Activated CD8-positive, alpha-beta memory T cell treated with anti-CD3 and anti-CD28 coated beads for 48 hours (primary cell): Measurements from ENCODE around the gene CLHC1.
"Not testable (repeated sequence)": the region's sequence is repeated elsewhere in the genome, so short reads cannot be mapped to it uniquely, and the experiment has no call there.

ENCODE experiments used
- DNase-seq, 3 experiments: peaks; one replicate each; pipeline ENCODE4 v3.0.0-alpha.2; 2020; ENCODE audit warnings: low read depth in 2 of 3, low spot score in 2 of 3

The CLHC1 gene

DNA sequence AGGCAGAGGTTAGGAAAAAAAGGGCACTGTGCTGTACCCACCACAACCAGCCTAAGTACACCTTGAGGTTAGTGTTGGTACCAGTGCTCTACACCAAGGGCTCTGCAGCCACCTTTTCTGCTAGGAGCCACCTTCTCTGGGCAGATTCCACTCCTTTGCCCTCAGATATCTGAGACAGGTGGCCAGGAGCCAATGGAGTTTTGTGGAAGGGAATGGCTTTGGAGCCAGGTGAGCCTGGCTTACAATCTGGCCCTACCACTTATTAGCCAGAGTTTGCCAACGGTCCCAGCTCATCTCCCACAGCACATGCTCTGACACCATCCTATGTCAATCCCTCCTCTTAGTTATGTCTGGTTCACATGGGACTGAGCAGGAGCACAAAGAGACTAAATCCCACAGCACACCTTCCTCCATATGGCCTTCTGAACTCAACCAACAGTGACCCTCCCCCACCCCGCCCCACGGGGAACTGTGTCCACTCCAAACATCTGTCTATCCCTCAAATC, 77.5 kb downstream of the CLHC1 start:
- no peak for DNase-seq

- DNase-seq, result no peak
Measured at GRCh38 chr2:55153584-55154299, 78.4 kb downstream of the CLHC1 start.

GRCh38 chr2:55152475-55153412, 79.3 kb downstream of the CLHC1 start:
- no peak for DNase-seq

- DNase-seq, result no peak
Measured at GRCh38 chr2:55151733-55152433, 80.2 kb downstream of the CLHC1 start.

DNA sequence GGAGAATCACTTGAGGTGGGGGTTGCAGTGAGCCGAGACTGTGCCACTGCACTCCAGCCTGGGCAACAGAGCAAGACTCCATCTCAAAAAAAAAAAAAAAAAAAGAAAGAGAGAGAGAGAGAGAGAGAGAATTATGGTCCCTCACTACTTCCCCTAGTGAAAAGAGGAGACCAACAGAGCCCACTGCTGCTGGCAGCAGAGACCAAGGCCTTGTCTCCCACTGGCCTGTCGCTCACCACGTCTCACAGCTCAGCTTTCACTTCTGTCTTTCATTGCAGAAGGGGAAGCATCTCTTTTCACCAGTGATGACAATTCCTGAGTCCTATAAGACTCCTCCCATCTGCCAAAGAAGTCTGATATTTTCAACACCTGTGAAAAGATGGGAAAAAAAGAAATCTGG, 81.3 kb downstream of the CLHC1 start:
- no peak for DNase-seq

DNA sequence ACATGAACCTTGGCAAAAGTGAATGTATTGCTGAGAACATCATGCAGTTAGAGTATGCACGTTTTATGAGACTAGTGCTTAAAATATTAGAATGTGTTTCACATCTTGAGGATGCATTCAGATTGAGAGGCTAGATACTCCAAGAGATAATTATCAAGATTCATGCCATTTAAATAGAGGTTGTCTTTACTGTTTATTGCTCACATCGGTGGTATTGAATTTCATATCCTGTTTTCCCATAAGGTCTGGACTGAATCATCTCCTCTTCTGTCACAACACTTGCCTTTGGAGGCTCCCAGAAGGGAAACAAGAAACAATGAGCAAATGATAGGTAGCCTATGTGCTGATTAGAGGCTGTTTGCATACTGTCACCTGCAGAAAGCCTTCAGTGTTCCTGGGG, 83.8 kb downstream of the CLHC1 start:
- DNase-seq, result no peak

GRCh38 chr2:55147531-55147930, 84.6 kb downstream of the CLHC1 start:
- DNase-seq, result no peak

GRCh38 chr2:55147041-55147440, 85.1 kb downstream of the CLHC1 start:
- no peak for DNase-seq

GRCh38 chr2:55146263-55146662, 85.8 kb downstream of the CLHC1 start:
- no peak for DNase-seq

DNA sequence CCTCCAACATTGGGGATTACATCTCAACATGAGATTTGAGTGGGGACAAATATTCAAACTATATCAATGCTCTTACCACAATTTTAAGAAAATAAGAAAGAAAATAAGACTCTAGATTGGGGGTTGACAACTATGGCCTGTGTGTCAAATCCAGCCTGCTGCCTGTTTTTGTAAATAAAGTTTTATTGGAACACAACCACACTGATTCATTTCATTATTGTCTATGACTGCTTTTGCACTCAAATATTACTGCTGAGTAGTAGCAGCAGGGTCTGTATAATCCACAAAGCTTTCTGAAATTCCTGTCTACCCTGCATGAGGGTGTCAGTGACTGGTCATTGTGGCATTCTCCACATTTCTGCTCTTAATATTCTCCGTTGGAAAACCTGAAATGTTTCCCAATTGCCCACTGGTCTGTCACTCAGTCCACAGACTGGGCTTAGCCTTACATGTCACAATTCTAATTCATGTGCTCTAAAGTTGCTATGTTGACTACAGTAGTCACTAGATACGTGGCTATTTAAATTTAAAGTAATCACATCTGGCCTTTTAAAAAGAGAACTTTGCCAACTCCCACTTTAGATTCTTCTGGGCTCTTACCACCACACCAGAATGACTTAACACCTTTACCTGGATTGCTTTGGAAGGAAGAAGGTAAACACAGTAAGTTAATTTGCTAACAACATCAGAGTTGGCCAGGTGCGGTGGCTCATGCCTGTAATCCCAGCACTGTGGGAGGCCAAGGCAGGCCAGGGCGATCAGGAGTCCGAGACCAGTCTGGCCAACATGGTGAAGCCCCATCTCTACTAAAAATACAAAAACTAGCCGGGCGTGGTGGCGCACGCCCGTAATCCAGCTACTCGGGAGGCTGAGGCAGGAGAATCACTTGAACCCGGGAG, 86.9 kb downstream of the CLHC1 start:
- DNase-seq, result no peak

DNA sequence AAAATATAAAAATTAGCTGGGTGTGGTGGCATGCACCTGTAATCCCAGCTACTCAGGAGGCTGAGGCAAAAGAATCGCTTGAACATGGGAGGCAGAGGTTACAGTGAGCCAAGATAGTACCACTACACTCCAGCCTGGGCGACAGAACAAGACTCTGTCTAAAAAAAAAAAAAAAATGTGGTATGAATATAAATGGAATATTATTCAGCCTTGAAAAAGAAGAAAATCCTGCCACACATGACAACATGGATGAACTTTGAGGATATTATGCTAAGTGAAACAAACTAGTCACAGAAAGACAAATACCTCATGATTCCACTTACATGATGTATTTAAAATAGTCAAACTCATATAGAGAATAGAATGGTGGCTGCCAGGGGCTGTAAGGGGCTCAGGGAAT, 88.4 kb downstream of the CLHC1 start:
- not testable (repeated sequence) for DNase-seq

DNA sequence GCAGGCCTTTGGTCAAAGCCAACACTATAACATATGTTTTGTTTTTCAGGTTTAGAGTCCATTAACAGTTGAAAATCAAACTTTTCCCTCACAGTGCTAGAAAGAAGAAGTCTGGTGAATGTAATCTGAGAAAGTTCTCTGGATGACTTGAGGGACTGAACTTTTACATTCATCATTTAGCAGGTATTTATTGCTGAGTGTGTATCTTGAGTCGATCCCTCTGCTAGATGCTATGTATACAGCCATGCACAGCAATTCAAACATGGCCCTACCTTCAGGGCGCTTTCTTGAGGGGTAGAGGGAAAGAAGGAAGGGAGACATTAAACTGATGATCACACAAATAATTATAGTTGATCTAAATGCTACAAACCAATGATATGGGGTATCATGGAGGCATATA, 89.6 kb downstream of the CLHC1 start:
- DNase-seq, result no peak

- no peak for DNase-seq
Measured at GRCh38 chr2:55141572-55142413, 90.3 kb downstream of the CLHC1 start.

DNA sequence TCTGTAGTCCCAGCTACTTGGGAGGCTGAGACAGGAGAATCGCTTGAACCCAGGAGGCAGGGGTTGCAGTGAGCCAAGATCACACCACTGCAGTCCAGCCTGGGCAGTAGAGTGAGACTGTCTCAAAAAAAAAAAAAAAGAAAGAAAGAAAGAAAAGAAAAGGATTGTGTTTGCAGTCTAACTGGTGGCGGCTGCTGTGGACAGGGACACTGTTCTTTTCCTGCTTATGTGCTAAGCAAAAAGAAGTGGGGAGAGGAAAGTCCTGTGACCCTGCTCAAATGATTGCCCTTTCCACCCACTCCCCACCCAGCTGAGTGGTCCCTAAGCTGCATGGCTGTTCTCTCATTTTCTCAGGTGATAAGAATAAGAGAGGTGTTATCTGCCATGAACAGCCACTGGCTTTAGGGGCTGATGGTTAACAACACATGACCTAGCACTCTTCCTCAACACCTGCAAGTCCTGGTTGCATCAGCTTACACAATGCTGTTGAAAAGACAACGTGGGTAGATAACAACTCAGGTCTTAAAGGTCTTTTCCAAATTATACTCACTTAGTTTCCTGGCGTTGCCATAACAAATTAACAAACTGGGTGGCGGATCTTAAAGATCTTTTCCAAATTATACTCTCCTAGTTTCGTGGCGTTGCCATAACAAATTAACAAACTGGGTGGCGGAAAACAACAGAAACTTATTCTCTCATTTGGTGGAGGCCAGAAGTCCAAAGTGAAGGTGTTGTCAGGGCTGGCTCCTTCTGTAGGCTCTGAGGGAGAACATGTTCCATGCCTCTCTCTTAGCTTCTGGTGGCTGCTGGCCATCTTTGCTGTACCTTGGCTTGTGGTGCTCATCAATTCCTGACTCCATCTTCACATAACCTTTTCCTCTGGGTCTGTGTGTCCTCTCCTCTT, 91.5 kb downstream of the CLHC1 start:
- DNase-seq, result no peak

- DNase-seq, result no peak
Measured at GRCh38 chr2:55139305-55139704, 92.8 kb downstream of the CLHC1 start.

DNA sequence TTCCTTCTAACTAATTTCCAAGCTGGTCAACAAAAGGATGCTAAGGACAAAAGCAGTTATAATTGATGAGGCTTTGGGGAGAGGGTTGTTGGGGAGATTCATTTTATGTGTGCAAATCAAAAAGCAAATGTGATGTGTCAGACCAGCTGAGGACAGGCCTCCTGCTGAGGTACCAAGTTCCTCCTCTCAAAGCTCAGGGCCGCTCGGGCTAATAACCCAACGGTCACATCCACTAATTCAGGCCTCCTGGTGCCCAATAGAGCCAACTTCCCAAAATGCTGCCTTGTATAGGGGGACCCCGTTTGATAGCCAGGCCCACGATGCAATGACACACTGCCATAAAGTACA, 93.2 kb downstream of the CLHC1 start:
- no peak for DNase-seq

DNA sequence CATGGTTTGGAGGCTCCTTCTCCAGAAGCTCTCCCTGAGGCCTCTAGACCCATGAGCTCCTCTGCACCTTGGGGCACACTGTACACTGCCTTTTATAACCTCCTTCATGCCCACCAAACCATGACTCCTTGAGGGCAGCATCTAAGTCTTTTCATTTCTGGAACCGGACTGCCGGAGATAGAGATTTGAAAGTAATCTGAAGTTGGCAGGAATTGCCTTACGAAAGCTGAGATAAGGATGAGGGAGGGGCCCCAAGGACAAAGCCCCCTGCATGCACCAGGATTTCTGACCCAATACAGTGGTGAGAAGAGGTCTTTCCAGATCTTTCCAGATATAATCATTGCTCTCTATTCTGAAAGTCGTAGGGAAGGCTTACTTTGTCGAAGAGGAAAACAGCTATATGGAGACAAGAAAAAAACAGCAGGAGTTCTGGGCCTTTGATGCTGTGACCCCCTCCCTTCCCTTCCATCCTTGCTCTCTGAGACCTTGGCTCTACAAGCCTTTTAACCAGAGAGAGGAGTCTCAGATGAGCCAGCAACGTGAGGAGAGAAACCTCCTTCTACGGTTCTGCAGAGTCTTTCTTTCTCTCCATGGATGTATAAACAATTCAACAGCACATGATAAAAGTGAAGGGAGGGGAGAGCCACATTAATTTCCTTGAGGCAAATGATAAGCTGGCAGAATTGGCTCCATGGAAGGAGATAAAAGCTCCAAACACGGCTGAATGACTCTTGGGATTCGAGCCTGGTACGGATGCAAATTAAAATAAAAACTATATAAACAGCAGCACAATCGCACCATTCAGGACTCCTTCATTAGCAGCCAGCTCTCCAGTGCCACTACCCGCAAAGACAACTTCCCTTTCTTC, 93.8 kb downstream of the CLHC1 start:
- no peak for DNase-seq
